GM12801 (cell line): Measurements from ENCODE around the gene CDKL4.

ENCODE experiments used
- CTCF ChIP-seq: IDR thresholded peaks from one replicate; pipeline ENCODE4 v1.5.1; 2011; ENCODE audit warnings: control low read depth; ENCODE audit not compliant: insufficient read length; ENCODE audit errors: extremely low read depth

CDKL4 gene

GRCh38 chr2:39215545-39215944 lies 28.2 kb downstream of the CDKL4 start:
- no peak for TF ChIP-seq CTCF

GRCh38 chr2:39213015-39213414 lies 30.8 kb downstream of the CDKL4 start:
- TF ChIP-seq CTCF, result no peak

GRCh38 chr2:39210846-39211245 lies 32.9 kb downstream of the CDKL4 start:
- no peak for TF ChIP-seq CTCF

GRCh38 chr2:39203382-39203781 lies 40.4 kb downstream of the CDKL4 start:
- no peak for TF ChIP-seq CTCF

- no peak for TF ChIP-seq CTCF
Observed at GRCh38 chr2:39202639-39203369, 41.0 kb downstream of the CDKL4 start.

- TF ChIP-seq CTCF, result no peak
Observed at GRCh38 chr2:39194686-39195085, 49.1 kb downstream of the CDKL4 start.

GRCh38 chr2:39188960-39189494 lies 54.7 kb downstream of the CDKL4 start:
- no peak for TF ChIP-seq CTCF
